SK-N-SH (cell line): ENCODE measurements around the gene ATF6. TPM values are rescaled to one million over a fixed set of nuclear protein-coding genes. Genes with fewer than 3 reads are reported as not detected.

Experiments used
- CTCF ChIA-PET: fragments of 300-600, 350-600 bp; formaldehyde crosslinking; extraction: SDS; loops from one replicate; lab custom pipeline; 2021; lab: Yijun Ruan, JAX
- POLR2A ChIA-PET: fragments of 350-600 bp; sonication (Branson Sonifier 250); formaldehyde crosslinking; extraction: SDS; loops from one replicate; lab custom pipeline; 2020; ENCODE audit warnings: antibody characterized with exemption, inconsistent platforms; lab: Yijun Ruan, JAX
- DNase-seq: peaks from one replicate; pipeline ENCODE4 v3.0.0; 2012
- H2AFZ ChIP-seq: fragments of 200-600 bp; sonication (generic); 2 replicates; pipeline ENCODE4 v1.8.1; 2016; ENCODE audit warnings: antibody characterized with exemption, mild to moderate bottlenecking, low read depth
- H3F3A ChIP-seq: fragments of 200-600 bp; sonication (generic); replicated peaks from 2 replicates; pipeline ENCODE3; 2016; ENCODE audit warnings: antibody characterized with exemption, mild to moderate bottlenecking; ENCODE audit not compliant: insufficient read depth
- H3K27ac ChIP-seq, 2 experiments: fragments of 200-500 bp in 1 of 2; fragments of 200-600 bp in 1 of 2; sonication (Bioruptor generic) in 1 of 2; sonication (generic), shearing (Covaris generic) in 1 of 2; 2 replicates each; pipeline versions ENCODE4 v1.5.1 to v1.6.1; 2014 to 2016; ENCODE audit warnings: low read depth in 2 of 2, inconsistent platforms in 1 of 2, low read length in 1 of 2, mild to moderate bottlenecking in 1 of 2, mixed read lengths in 1 of 2
- H3K27me3 ChIP-seq: fragments of 200-600 bp; sonication (generic), shearing (Covaris generic); 2 replicates; pipeline ENCODE4 v1.6.1; 2016; ENCODE audit warnings: mixed run types; ENCODE audit not compliant: insufficient read depth
- H3K36me3 ChIP-seq, 2 experiments: fragments of 200-500 bp in 1 of 2; fragments of 200-600 bp in 1 of 2; sonication (Bioruptor generic) in 1 of 2; sonication (generic) in 1 of 2; replicated peaks in 1 of 2; 2 replicates each; pipeline versions ENCODE3 to v1.5.1; 2014 to 2016; ENCODE audit warnings: low read length in 1 of 2, mild to moderate bottlenecking in 1 of 2; ENCODE audit not compliant: insufficient read depth in 2 of 2, control insufficient read depth in 1 of 2
- H3K4me1 ChIP-seq, 2 experiments: fragments of 200-500 bp in 1 of 2; fragments of 200-600 bp in 1 of 2; sonication (Bioruptor generic) in 1 of 2; sonication (generic), shearing (Covaris generic) in 1 of 2; 2 replicates each; pipeline versions ENCODE4 v1.5.1 to v1.6.1; 2014 to 2016; ENCODE audit warnings: low read depth in 1 of 2, low read length in 1 of 2, mixed run types in 1 of 2; ENCODE audit not compliant: insufficient read depth in 2 of 2, control insufficient read depth in 1 of 2
- H3K4me2 ChIP-seq: fragments of 200-600 bp; sonication (generic), shearing (Covaris generic); 2 replicates; pipeline ENCODE4 v1.6.1; 2017; ENCODE audit warnings: mixed run types
- H3K4me3 ChIP-seq, 2 experiments: fragments of 200-500 bp in 1 of 2; fragments of 200-600 bp in 1 of 2; sonication (Bioruptor generic) in 1 of 2; sonication (generic), shearing (Covaris generic) in 1 of 2; 2 replicates each; pipeline versions ENCODE4 v1.5.1 to v1.8.1; 2014 to 2016; ENCODE audit warnings: low read depth in 2 of 2, inconsistent platforms in 1 of 2, low read length in 1 of 2, mild to moderate bottlenecking in 1 of 2, mixed read lengths in 1 of 2, moderate library complexity in 1 of 2
- H3K79me2 ChIP-seq: fragments of 200-600 bp; sonication (generic); 2 replicates; pipeline ENCODE4 v1.8.1; 2017; ENCODE audit warnings: mild to moderate bottlenecking; ENCODE audit not compliant: insufficient read depth
- H3K9ac ChIP-seq: fragments of 200-600 bp; sonication (generic); 2 replicates; pipeline ENCODE4 v1.6.1; 2017; ENCODE audit warnings: mixed run types
- H3K9me2 ChIP-seq: fragments of 200-600 bp; sonication (generic); 2 replicates; pipeline ENCODE4 v1.6.1; 2017; ENCODE audit warnings: mixed run types
- H3K9me3 ChIP-seq: fragments of 200-600 bp; sonication (generic); 2 replicates; pipeline ENCODE4 v1.6.1; 2017; ENCODE audit warnings: mixed run types, mild to moderate bottlenecking, moderate library complexity
- H4K20me1 ChIP-seq: fragments of 200-600 bp; sonication (generic); 2 replicates; pipeline ENCODE4 v1.6.1; 2017; ENCODE audit warnings: mild to moderate bottlenecking, mixed run types; ENCODE audit not compliant: insufficient read depth
- FOSL2 ChIP-seq: IDR thresholded peaks from 2 replicates; pipeline ENCODE4 v1.4.0; 2012; ENCODE audit warnings: low read depth, mild to moderate bottlenecking, moderate library complexity, borderline replicate concordance
- FOXJ3 ChIP-seq: sonication (generic); formaldehyde crosslinking; IDR thresholded peaks from 2 replicates; pipeline ENCODE4 v1.5.1; 2020; ENCODE audit warnings: mild to moderate bottlenecking, missing genetic modification reagents
- FOXM1 ChIP-seq: IDR thresholded peaks from 2 replicates; pipeline ENCODE4 v1.4.0; 2012; ENCODE audit warnings: low read depth, mild to moderate bottlenecking
- MEF2A ChIP-seq: IDR thresholded peaks from 2 replicates; pipeline ENCODE4 v1.4.0; 2012; ENCODE audit warnings: low read depth, borderline replicate concordance
- RCOR1 ChIP-seq: fragments of 150-350 bp; IDR thresholded peaks from 2 replicates; pipeline ENCODE4 v1.6.1; 2017; ENCODE audit warnings: antibody characterized with exemption, low read length
- REST ChIP-seq: IDR thresholded peaks from 2 replicates; pipeline ENCODE4 v1.6.1; 2012; ENCODE audit warnings: mild to moderate bottlenecking, low read depth, low read length, moderate library complexity
- SIN3A ChIP-seq: IDR thresholded peaks from 2 replicates; pipeline ENCODE4 v1.6.1; 2012; ENCODE audit warnings: low read depth, mild to moderate bottlenecking, low read length, moderate library complexity, borderline replicate concordance
- TAF1 ChIP-seq: IDR thresholded peaks from 2 replicates; pipeline ENCODE4 v1.6.1; 2012; ENCODE audit warnings: low read depth, mild to moderate bottlenecking, low read length, moderate library complexity, borderline replicate concordance
- TCF12 ChIP-seq: IDR thresholded peaks from 2 replicates; pipeline ENCODE4 v1.4.0; 2012
- YY1 ChIP-seq: IDR thresholded peaks from 2 replicates; pipeline ENCODE4 v1.4.0; 2012; ENCODE audit warnings: low read depth, mild to moderate bottlenecking
- WGBS: methylation state at CpG from one replicate; pipeline ENCODE4 v1.1.6; 2017; ENCODE audit warnings: low lambda C conversion rate; 5-methylcytosine and 5-hydroxymethylcytosine counted together
- polyA plus RNA-seq, 3 experiments: library from polyadenylated mRNA; depleted of rRNA; stranded (reverse); fragments of >200 nt; gene quantifications; 2 replicates each; pipeline ENCODE4 v1.2.3, GENCODE V29; 2012
- TF ChIP-seq, protein P1 (sequence below): fragments of 150-350 bp; IDR thresholded peaks from 2 replicates; pipeline ENCODE4 v1.6.1; 2016; ENCODE audit warnings: mild to moderate bottlenecking, low read depth, low read length
- TF ChIP-seq, protein P2 (sequence below): IDR thresholded peaks from 2 replicates; pipeline ENCODE4 v1.4.0; 2012; ENCODE audit warnings: low read depth
- TF ChIP-seq, protein P3 (sequence below): fragments of 150-350 bp; IDR thresholded peaks from 2 replicates; pipeline ENCODE4 v1.6.1; 2017; ENCODE audit warnings: antibody characterized with exemption, low read length, low read depth, borderline replicate concordance

Gene ATF6
- polyA plus RNA-seq, 1 of the 3 experiments (the other 2 are of a cell fraction) = 8.8 TPM

GRCh38 chr1:161981126-161981525 lies 215.0 kb downstream of the ATF6 start (continued):
- TF ChIP-seq, protein P1, sequence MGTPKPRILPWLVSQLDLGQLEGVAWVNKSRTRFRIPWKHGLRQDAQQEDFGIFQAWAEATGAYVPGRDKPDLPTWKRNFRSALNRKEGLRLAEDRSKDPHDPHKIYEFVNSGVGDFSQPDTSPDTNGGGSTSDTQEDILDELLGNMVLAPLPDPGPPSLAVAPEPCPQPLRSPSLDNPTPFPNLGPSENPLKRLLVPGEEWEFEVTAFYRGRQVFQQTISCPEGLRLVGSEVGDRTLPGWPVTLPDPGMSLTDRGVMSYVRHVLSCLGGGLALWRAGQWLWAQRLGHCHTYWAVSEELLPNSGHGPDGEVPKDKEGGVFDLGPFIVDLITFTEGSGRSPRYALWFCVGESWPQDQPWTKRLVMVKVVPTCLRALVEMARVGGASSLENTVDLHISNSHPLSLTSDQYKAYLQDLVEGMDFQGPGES = no peak
- TF ChIP-seq YY1 = no peak
- no peak for TF ChIP-seq SIN3A
- TF ChIP-seq FOXJ3 = no peak
- no peak for TF ChIP-seq TCF12
- TF ChIP-seq, protein P2, sequence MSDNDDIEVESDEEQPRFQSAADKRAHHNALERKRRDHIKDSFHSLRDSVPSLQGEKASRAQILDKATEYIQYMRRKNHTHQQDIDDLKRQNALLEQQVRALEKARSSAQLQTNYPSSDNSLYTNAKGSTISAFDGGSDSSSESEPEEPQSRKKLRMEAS = no peak
- TF ChIP-seq REST = no peak
- TF ChIP-seq RCOR1 = no peak
- no peak for TF ChIP-seq FOSL2
- TF ChIP-seq, all 33 proteins: peak for 0

GRCh38 chr1:161981735-161982506 lies 215.8 kb downstream of the ATF6 start:
- TF ChIP-seq MEF2A (no peak), TAF1 (no peak), REST (no peak), FOXJ3 (no peak), FOXM1 (no peak)
- TF ChIP-seq, protein P3, sequence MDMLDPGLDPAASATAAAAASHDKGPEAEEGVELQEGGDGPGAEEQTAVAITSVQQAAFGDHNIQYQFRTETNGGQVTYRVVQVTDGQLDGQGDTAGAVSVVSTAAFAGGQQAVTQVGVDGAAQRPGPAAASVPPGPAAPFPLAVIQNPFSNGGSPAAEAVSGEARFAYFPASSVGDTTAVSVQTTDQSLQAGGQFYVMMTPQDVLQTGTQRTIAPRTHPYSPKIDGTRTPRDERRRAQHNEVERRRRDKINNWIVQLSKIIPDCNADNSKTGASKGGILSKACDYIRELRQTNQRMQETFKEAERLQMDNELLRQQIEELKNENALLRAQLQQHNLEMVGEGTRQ = no peak
- TF ChIP-seq, all 33 proteins: peak for 0
- no peaks in the 10 kb centered on the region for H3K4me1 ChIP-seq
- H4K20me1 ChIP-seq = no peaks in the 10 kb centered on the region
- no peaks in the 10 kb centered on the region for H3K79me2 ChIP-seq
- CTCF ChIA-PET = interaction anchor here (0.8 to 1.0 kb wide), 2 partner anchors 29 to 55 kb away, joined by 4 to 5 read pairs; no protein-coding TSS in a partner anchor
- no peaks in the 10 kb centered on the region for H3F3A ChIP-seq
- no peaks in the 10 kb centered on the region for H3K36me3 ChIP-seq
- DNase-seq = no peak
- H3K4me3 ChIP-seq = no peak overlapping the region
- H2AFZ ChIP-seq = no peak overlapping the region
- H3K4me2 ChIP-seq = no peak overlapping the region
- H3K27me3 ChIP-seq = no peaks in the 10 kb centered on the region
- H3K27ac ChIP-seq = no peak overlapping the region
- H3K9me3 ChIP-seq = no peaks in the 10 kb centered on the region
- H3K9ac ChIP-seq = no peak overlapping the region
- WGBS = 82% methylated on average over 11 of the region's 11 CpGs
- no peaks in the 10 kb centered on the region for H3K9me2 ChIP-seq
- POLR2A ChIA-PET = no interaction called here
